HepG2 (cell line): ENCODE data around the gene GABBR2. TPM values are rescaled to one million over a fixed set of nuclear protein-coding genes. Genes with fewer than 3 reads are reported as not detected.

Experiments used
- ATAC-seq: fragments of 200-7000 bp; cut with Tn5 transposase; 3 replicates; pipeline ENCODE4 v1.9.1; 2020; ENCODE audit warnings: mild to moderate bottlenecking, moderate library complexity
- BruUV-seq: library from RNA; stranded (reverse); fragments of 400-500 nt; replicated peaks from 2 replicates; lab custom pipeline; 2021; lab: Mats Ljungman, UMichigan
- CTCF ChIA-PET: fragments of 300-600 bp; formaldehyde crosslinking; extraction: SDS; loops from one replicate; lab custom pipeline; 2021; ENCODE audit warnings: low total read pairs, inconsistent platforms, low intra/inter-chr PET ratio; lab: Yijun Ruan, JAX
- POLR2A ChIA-PET: fragments of 350-600 bp; sonication (Branson Sonifier 250); formaldehyde crosslinking; loops from one replicate; lab custom pipeline; 2020; ENCODE audit warnings: antibody characterized with exemption, inconsistent platforms; lab: Yijun Ruan, JAX
- DNase-seq: peaks from one replicate; pipeline ENCODE4 v3.0.0-alpha.2; 2015; ENCODE audit warnings: low spot score
- FAIRE-seq: peaks from 3 replicates; lab custom pipeline; 2011; peaks lifted over from hg19 to GRCh38; lab: Jason Lieb, UNC
- H2AFZ ChIP-seq: one replicate; pipeline ENCODE4 v1.6.1; 2011; ENCODE audit warnings: low read length, inconsistent platforms
- H3K27ac ChIP-seq: fragments of 300-600 bp; 3 replicates; pipeline ENCODE4 v1.8.0; 2011; ENCODE audit warnings: mixed run types, mild to moderate bottlenecking, mixed read lengths, low read length, inconsistent platforms; ENCODE audit not compliant: insufficient read depth; ENCODE audit errors: extremely low read length
- H3K27me3 ChIP-seq, 2 experiments: fragments of 200-600 bp in 1 of 2; 2 replicates in 1 of 2; 3 replicates in 1 of 2; pipeline versions ENCODE4 v1.6.0 to v1.8.0; 2011; ENCODE audit warnings: low read length in 2 of 2, mild to moderate bottlenecking in 2 of 2, moderate library complexity in 2 of 2, inconsistent platforms in 1 of 2; ENCODE audit not compliant: insufficient read depth in 2 of 2, control insufficient read depth in 1 of 2
- H3K36me3 ChIP-seq, 2 experiments: fragments of 200-600 bp in 1 of 2; replicated peaks in 1 of 2; 2 replicates in 1 of 2; 3 replicates in 1 of 2; pipeline versions ENCODE4 v1.5.1 to v1.8.0; 2011; ENCODE audit warnings: low read length in 2 of 2, inconsistent platforms in 1 of 2; ENCODE audit not compliant: insufficient read depth in 2 of 2, control insufficient read depth in 1 of 2
- H3K4me1 ChIP-seq: 2 replicates; pipeline ENCODE4 v1.5.1; 2012; ENCODE audit warnings: low read length, inconsistent platforms; ENCODE audit not compliant: insufficient read depth
- H3K4me2 ChIP-seq: 2 replicates; pipeline ENCODE4 v1.6.0; 2011; ENCODE audit warnings: low read depth, low read length, inconsistent platforms
- H3K4me3 ChIP-seq, 3 experiments: fragments of 200-600 bp in 1 of 3; sonication (generic), shearing (Covaris generic) in 1 of 3; replicated peaks in 1 of 3; 2 replicates each; pipeline ENCODE4 v1.5.1; 2011 to 2016; ENCODE audit warnings: low read length in 3 of 3, inconsistent platforms in 2 of 3, low read depth in 2 of 3, mild to moderate bottlenecking in 2 of 3, control low read depth in 1 of 3, mixed read lengths in 1 of 3; ENCODE audit not compliant: insufficient read depth in 1 of 3
- H3K79me2 ChIP-seq: one replicate; pipeline ENCODE4 v1.6.1; 2011; ENCODE audit warnings: low read length, inconsistent platforms; ENCODE audit not compliant: insufficient read depth
- H3K9ac ChIP-seq: 2 replicates; pipeline ENCODE4 v1.6.0; 2011; ENCODE audit warnings: mild to moderate bottlenecking, low read depth, low read length, inconsistent platforms; ENCODE audit not compliant: insufficient read depth
- H3K9me3 ChIP-seq: 2 replicates; pipeline ENCODE4 v1.5.1; 2012; ENCODE audit warnings: mild to moderate bottlenecking, low read length
- H4K20me1 ChIP-seq: 2 replicates; pipeline ENCODE4 v1.6.0; 2011; ENCODE audit warnings: inconsistent platforms, mild to moderate bottlenecking, low read length, moderate library complexity; ENCODE audit not compliant: insufficient read depth
- BATF2 ChIP-seq: sonication (generic); formaldehyde crosslinking; IDR thresholded peaks from 2 replicates; pipeline ENCODE4 v1.8.0; 2022; ENCODE audit warnings: mild to moderate bottlenecking, missing genetic modification reagents, moderate library complexity
- BRCA1 ChIP-seq: sonication (generic); formaldehyde crosslinking; IDR thresholded peaks from 2 replicates; pipeline ENCODE4 v1.4.0; 2020; ENCODE audit warnings: missing genetic modification reagents
- CBFB ChIP-seq: sonication (generic); formaldehyde crosslinking; IDR thresholded peaks from 2 replicates; pipeline ENCODE4 v1.4.0; 2020; ENCODE audit warnings: missing genetic modification reagents
- EZH2 ChIP-seq: conservative IDR thresholded peaks from 2 replicates; pipeline ENCODE4 v1.6.1; 2012; ENCODE audit warnings: mild to moderate bottlenecking, low read depth, low read length, moderate library complexity
- FOXA1 ChIP-seq, 2 experiments: fragments of 450-650 bp in 1 of 2; sonication (generic) in 1 of 2; formaldehyde crosslinking in 1 of 2; IDR thresholded peaks; 2 replicates each; pipeline versions ENCODE4 v1.4.0 to v1.6.1; 2016 to 2020; ENCODE audit warnings: missing genetic modification reagents in 1 of 2
- HMG20A ChIP-seq: IDR thresholded peaks from 2 replicates; pipeline ENCODE4 v1.6.1; 2016; ENCODE audit warnings: borderline replicate concordance
- IRX3 ChIP-seq: sonication (generic); formaldehyde crosslinking; IDR thresholded peaks from 2 replicates; pipeline ENCODE4 v1.8.1; 2023; ENCODE audit warnings: mild to moderate bottlenecking, low read depth, missing genetic modification reagents, borderline replicate concordance
- KDM2A ChIP-seq: sonication (generic); formaldehyde crosslinking; IDR thresholded peaks from 2 replicates; pipeline ENCODE4 v1.4.0; 2020; ENCODE audit warnings: low read depth, missing genetic modification reagents, borderline replicate concordance
- MBNL3 ChIP-seq: fragments of 250-450 bp; sonication (Bioruptor Pico); conservative IDR thresholded peaks from 2 replicates; pipeline ENCODE4 v1.8.0; 2022; ENCODE audit warnings: mild to moderate bottlenecking, inconsistent platforms
- MED8 ChIP-seq: sonication (generic); formaldehyde crosslinking; IDR thresholded peaks from 2 replicates; pipeline ENCODE4 v1.8.1; 2023; ENCODE audit warnings: mild to moderate bottlenecking, missing genetic modification reagents; ENCODE audit not compliant: insufficient replicate concordance
- MYNN ChIP-seq: sonication (generic); formaldehyde crosslinking; IDR thresholded peaks from 2 replicates; pipeline ENCODE4 v1.4.0; 2020; ENCODE audit warnings: mild to moderate bottlenecking, low read depth, missing genetic modification reagents
- NFE2L1 ChIP-seq: sonication (generic); formaldehyde crosslinking; IDR thresholded peaks from 2 replicates; pipeline ENCODE4 v1.4.0; 2020; ENCODE audit warnings: missing genetic modification reagents, mild to moderate bottlenecking, borderline replicate concordance
- POGK ChIP-seq: sonication (generic); formaldehyde crosslinking; conservative IDR thresholded peaks from 2 replicates; pipeline ENCODE4 v1.8.0; 2022; ENCODE audit warnings: mild to moderate bottlenecking, moderate library complexity, missing genetic modification reagents
- RAD21 ChIP-seq: fragments of 450-650 bp; formaldehyde crosslinking; IDR thresholded peaks from 2 replicates; pipeline ENCODE4 v1.5.0; 2020; ENCODE audit warnings: mild to moderate bottlenecking
- SUZ12 ChIP-seq: fragments of 150-350 bp; IDR thresholded peaks from 2 replicates; pipeline ENCODE4 v1.6.1; 2014; ENCODE audit warnings: low read depth, low read length
- ZFP36L1 ChIP-seq: sonication (generic); formaldehyde crosslinking; IDR thresholded peaks from 2 replicates; pipeline ENCODE4 v1.8.0; 2022; ENCODE audit warnings: mild to moderate bottlenecking, missing genetic modification reagents, moderate library complexity
- ZNF468 ChIP-seq: sonication (generic); formaldehyde crosslinking; IDR thresholded peaks from 2 replicates; pipeline ENCODE4 v1.8.0; 2022; ENCODE audit warnings: mild to moderate bottlenecking, moderate library complexity, missing genetic modification reagents
- ZNF513 ChIP-seq: sonication (generic); formaldehyde crosslinking; conservative IDR thresholded peaks from 2 replicates; pipeline ENCODE4 v1.5.0; 2020; ENCODE audit warnings: missing genetic modification reagents
- ZNF749 ChIP-seq: sonication (generic); formaldehyde crosslinking; IDR thresholded peaks from 2 replicates; pipeline ENCODE4 v1.8.0; 2022; ENCODE audit warnings: mild to moderate bottlenecking, missing genetic modification reagents, moderate library complexity, borderline replicate concordance
- ZNF777 ChIP-seq: sonication (generic); formaldehyde crosslinking; IDR thresholded peaks from 2 replicates; pipeline ENCODE4 v1.4.0; 2020; ENCODE audit warnings: missing genetic modification reagents
- WGBS: methylation state at CpG from one replicate; pipeline ENCODE4 v1.1.6; 2017; ENCODE audit warnings: low lambda C conversion rate; 5-methylcytosine and 5-hydroxymethylcytosine counted together
- in situ Hi-C: cut with HindIII; loops from 2 replicates; pipeline ENCODE4 v1.10.0; 2017; ENCODE audit warnings: low pct_unique_long_range_greater_than_20kb; ENCODE audit not compliant: extremely low pct_ligation_motif_present
- intact Hi-C: fragments of 100-400 bp; cut with micrococcal nuclease; formaldehyde crosslinking; loops from one replicate; pipeline ENCODE4 v1.10.0; 2022; ENCODE audit not compliant: unreplicated experiment
- polyA plus RNA-seq, 8 experiments: library from polyadenylated mRNA; depleted of rRNA in 3 of 8; stranded (reverse) in 7 of 8; unstranded in 1 of 8; fragments of >200 nt; fragmentation: Illumina TruSeq in 4 of 8; extraction: Trizol in 4 of 8; gene quantifications; 2 replicates each; pipeline versions ENCODE4 v1.2.1 to v1.2.3, GENCODE V29; 2011 to 2016; ENCODE audit warnings: low read depth in 4 of 8, missing spikeins in 1 of 8, mixed read lengths in 1 of 8; ENCODE audit not compliant: insufficient read depth in 1 of 8
- total RNA-seq, 5 experiments: library from RNA; depleted of rRNA; stranded (reverse); fragments of >200 nt; fragmentation: Illumina TruSeq; extraction: Trizol; gene quantifications; 2 replicates each; pipeline ENCODE4 v1.2.3, GENCODE V29; 2016; ENCODE audit warnings: low read depth in 1 of 5

Gene GABBR2
- total and polyA plus RNA-seq, 2 of the 13 experiments (the other 11 are each of a cell fraction or from before 2014, with no cell fraction given) = 0.02 TPM; not detected in 1

GRCh38 chr9:98284754-98285153 is 424.0 kb downstream of the GABBR2 start:
- DNase-seq = no peak
- no peak for TF ChIP-seq KDM2A (CRISPR knock-in tag)
- no peak for TF ChIP-seq EZH2
- TF ChIP-seq RAD21 (CRISPR knock-in tag) = no peak
- TF ChIP-seq MYNN (CRISPR knock-in tag) = no peak
- TF ChIP-seq SUZ12 = no peak
- no peak for TF ChIP-seq BATF2
- TF ChIP-seq BRCA1 = no peak
- TF ChIP-seq IRX3 (CRISPR knock-in tag) = no peak
- no peak for TF ChIP-seq MBNL3
- no peak for TF ChIP-seq ZNF513
- TF ChIP-seq ZNF749 = no peak
- no peak for TF ChIP-seq NFE2L1 (CRISPR knock-in tag)
- TF ChIP-seq ZNF777 (CRISPR knock-in tag) = no peak
- no peak for TF ChIP-seq FOXA1 (IDR thresholded peaks at IDR 0.05)
- no peak for TF ChIP-seq FOXA1 (CRISPR knock-in tag; IDR thresholded peaks at IDR 0.05)
- TF ChIP-seq CBFB (CRISPR knock-in tag) = no peak
- no peak for TF ChIP-seq ZNF468
- TF ChIP-seq MED8 = no peak
- no peak for TF ChIP-seq ZFP36L1 (CRISPR knock-in tag)
- no peak for TF ChIP-seq HMG20A
- no peak for TF ChIP-seq POGK
- H3K27ac ChIP-seq = no peak overlapping the region
- no peaks in the 10 kb centered on the region for H3K36me3 ChIP-seq
- no peak overlapping the region for H2AFZ ChIP-seq
- no peak for FAIRE-seq
- H3K27me3 ChIP-seq = peaks cover 3 to 41% of the 10 kb centered on the region in 2 experiments; a peak in 3 of 5 replicates
- H3K4me2 ChIP-seq = no peak overlapping the region
- H4K20me1 ChIP-seq = no peaks in the 10 kb centered on the region
- H3K4me3 ChIP-seq = no peak overlapping the region
- no peaks in the 10 kb centered on the region for H3K79me2 ChIP-seq
- intact Hi-C loops (no loop called here), in situ Hi-C loops (no loop called here)
- CTCF ChIA-PET = no interaction called here
- no peaks in the 10 kb centered on the region for H3K9me3 ChIP-seq
- 0% methylated on average over 1 of the region's 3 CpGs for WGBS
- ATAC-seq = no peak
- peaks cover 15% of the 10 kb centered on the region for H3K4me1 ChIP-seq
- no peak overlapping the region for H3K9ac ChIP-seq
- no TSS peak for BruUV-seq
- POLR2A ChIA-PET = no interaction called here
